HG03025 (cell line): ENCODE measurements around the gene CHCHD3.

Experiments
- ATAC-seq: cut with Tn5 transposase; IDR thresholded peaks from one replicate; pipeline ENCODE4 v1.9.1; 2021; ENCODE audit warnings: mild to moderate bottlenecking, moderate library complexity; ENCODE audit not compliant: unreplicated experiment, low FRiP score

CHCHD3 gene

DNA sequence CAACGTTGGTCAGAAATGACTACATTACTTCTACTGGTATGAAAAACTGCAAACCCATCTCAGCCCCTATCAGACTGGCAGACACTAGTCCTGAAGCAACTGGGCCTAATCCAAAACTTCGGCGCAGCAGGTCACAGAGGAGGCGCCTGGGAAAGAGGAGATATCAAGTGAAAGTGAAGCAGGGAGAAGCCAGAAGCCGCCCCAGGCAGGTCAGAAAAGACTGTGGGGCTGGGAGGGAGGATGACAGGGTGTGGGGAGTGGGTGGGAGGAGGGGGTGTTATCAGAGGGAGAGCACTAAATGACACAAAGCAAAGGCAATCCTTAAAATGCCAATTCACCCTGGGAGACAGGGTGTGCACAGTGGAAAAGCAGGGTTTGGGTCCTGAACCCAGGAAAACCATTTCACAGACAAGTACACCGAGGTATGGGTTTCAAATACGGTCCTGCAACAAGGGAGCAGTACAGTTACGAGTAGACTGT is 731 bp downstream of the CHCHD3 start:
- no peak for ATAC-seq

DNA sequence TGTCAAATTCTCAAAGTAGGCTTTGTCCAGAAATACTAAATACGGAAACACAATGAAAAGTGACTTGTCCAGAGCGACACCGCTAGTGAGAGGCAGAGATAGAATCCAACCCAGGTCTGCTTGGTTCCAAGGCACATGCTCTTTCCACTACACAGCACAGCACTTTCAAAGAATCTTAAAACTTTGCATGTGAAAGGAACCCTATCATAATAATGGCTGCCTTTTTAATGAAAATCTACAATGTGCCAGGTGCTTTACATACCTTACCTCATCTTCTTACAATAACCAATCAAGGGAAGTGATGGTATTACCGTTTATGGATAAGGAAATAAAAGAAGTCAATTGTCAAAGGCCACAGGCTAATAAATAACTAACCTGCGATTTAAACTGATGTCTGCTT is 2.6 kb downstream of the CHCHD3 start:
- no peak for ATAC-seq

DNA sequence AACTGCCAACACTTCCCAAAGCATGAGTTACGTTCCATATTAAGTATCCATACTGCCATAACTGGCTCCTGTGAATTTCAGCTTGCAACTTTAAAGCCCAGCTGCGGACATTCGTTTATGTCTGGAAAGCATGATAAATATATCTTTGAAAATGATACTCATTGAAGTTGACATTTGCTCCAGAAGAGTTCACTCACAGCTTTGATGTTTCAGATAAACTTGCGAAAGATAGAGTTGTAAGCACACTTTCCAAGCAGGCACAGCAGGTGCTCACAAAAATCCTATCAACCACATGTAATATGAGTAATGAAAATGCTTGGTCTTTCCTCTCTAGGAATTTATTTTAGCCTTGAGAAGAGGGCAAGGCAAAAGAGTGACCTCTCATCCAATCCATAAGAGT is 4.5 kb downstream of the CHCHD3 start:
- ATAC-seq, result no peak

GRCh38 chr7:133076142-133076541 is 5.7 kb downstream of the CHCHD3 start:
- ATAC-seq, result no peak

DNA sequence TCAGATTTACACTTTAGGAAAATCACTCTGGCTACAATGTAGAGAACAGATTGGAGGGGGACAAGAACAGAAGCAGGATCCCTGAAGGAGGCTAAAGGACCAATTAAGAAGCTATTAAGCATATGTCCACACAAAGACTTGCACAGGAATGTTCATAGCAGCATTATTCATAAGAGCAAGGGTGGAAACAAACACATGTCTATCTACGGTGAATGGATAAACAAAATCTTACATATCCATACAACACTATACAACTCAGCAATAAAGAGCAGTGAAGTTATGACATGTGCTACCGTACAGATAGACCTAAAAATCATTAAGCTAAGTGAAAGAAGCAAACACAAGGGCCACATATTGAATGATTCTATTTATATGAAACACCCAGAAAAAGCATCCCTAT is 10.4 kb downstream of the CHCHD3 start:
- no peak for ATAC-seq

DNA sequence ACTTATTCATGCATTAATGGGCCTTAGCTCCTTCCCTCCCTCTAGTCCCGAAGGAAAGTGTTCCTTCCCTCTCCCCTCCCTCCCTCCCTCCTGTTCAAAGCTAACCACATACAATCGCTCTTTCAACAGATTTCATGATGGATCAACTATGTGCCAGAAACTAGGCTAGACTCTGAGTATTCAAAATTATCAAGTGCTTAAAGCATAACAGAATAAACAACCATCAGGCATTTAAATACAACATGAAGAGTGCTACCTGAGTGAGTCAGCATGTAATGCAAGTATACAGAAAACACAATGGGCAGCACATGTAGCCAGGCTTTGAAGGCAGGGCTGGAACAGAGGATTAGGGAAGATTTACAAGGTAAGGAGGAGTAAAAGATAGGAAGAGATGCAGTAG is 11.3 kb downstream of the CHCHD3 start:
- ATAC-seq, result no peak

GRCh38 chr7:133065301-133065700 is 16.6 kb downstream of the CHCHD3 start:
- ATAC-seq, result no peak

- ATAC-seq, result no peak
These were observed 17.6 kb downstream of the CHCHD3 start for GRCh38 chr7:133064082-133064820.

DNA sequence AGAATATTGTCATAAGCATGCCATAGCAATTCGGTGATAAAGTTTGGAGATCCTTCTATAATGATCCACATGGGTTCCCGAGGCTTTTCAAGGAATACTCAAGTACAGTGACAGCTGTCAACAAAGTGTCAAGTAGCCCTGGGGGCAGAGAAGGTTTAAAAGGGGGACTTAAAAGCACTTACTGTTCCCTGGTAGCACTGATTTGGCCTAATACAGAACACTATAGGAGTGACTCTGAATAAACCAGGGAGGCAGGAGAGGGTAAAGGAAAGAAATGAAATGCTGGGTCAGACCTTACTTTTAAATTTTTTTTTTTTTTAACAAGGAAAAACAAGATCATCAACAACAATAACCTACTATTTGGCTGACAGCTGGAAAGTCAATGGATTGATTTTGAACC is 20.1 kb downstream of the CHCHD3 start:
- no peak for ATAC-seq

DNA sequence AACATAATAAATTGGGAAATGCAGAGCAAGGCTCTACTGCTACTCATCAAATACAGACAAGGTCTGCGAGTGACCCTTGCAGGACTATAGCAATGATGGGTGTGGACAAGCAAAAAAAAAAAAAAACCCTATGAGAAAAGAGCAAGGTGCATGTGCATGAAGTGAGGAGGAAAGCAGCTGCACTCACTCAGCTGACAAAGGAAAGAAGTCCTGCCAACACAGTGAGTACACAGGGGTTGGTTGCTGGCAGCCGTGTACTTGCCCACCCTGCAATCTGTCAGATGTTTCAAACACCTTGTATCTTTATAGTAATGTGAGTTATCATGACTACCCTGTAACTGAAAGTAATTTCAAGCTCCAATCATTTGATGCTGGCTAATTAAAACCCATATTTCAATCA is 20.5 kb downstream of the CHCHD3 start:
- no peak for ATAC-seq

DNA sequence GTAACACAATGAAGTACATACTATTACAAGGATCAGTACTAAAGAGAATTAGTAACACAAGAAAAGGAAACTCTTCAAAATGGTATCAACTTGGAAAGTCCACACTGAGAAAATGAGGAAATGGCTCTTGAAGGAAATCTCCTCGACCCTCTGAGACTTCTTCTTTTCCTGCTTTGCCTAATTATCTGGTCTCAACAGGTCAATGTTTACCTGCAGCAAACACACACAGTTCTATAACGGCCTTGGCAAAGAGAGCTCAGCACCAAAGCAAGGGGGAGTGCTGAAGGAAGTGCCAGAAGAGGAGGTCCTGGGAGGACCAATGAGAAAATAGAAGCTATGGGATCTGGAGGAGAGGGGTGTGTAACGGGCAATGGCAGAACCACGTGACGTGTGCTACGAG is 21.9 kb downstream of the CHCHD3 start:
- ATAC-seq, result no peak

DNA sequence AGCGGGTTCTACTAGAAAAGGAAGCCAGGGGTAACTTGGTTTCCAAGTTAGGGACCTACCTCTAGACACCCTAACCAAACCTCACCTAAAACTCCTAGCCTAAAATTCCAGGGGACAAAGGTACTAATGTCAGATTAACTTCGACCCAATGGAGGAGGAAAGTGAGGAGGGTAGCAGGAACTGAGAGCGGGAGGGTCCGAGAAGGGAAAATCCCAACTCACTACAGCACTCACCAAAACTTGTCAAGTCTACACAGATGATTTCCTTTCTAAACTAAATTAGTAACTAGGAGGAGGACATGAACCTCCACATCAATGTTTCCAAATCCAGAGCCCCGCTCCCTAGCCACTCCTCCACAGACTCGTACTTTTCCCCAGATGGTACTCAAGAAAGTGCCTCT is 22.6 kb downstream of the CHCHD3 start:
- no peak for ATAC-seq

DNA sequence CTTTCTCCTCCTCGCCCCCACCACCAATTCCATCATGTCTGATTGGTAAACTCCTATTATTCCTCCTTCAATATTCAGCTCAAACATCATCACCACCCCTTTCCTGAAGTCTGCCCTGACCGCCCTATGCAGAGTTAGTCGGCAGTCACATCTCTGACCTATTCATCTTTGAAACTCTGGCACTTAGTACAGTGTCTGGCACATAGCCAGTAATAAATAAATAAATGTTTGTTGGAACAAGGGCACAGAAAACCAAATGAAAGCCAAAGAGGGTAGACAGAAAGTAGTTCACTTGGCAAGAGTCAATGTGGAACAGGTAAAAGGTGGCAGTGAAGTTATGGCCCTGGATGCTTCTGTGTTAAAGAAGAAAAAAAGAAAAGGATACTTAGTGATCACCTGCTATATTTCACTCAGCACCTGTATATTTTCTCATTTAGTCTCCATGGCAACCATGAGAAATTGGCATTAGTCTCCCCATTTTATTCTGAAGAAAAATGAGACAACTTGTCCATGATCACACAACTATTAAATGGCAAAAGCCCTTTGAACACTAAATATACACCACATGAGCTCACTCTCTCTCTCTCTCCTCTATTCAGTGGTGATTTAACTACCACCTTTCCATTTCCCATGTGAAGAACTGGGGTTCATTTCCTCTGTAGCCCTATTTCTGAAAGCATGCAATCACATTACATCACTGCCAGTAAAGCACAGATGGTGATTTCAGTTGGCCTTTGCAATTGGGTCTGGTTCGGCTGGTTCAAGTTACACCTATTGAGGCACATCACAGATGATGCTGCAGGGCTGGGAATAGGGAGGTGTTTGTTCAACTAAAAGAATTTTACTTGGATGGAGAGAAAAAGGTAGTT is 25.3 kb downstream of the CHCHD3 start:
- no peak for ATAC-seq

DNA sequence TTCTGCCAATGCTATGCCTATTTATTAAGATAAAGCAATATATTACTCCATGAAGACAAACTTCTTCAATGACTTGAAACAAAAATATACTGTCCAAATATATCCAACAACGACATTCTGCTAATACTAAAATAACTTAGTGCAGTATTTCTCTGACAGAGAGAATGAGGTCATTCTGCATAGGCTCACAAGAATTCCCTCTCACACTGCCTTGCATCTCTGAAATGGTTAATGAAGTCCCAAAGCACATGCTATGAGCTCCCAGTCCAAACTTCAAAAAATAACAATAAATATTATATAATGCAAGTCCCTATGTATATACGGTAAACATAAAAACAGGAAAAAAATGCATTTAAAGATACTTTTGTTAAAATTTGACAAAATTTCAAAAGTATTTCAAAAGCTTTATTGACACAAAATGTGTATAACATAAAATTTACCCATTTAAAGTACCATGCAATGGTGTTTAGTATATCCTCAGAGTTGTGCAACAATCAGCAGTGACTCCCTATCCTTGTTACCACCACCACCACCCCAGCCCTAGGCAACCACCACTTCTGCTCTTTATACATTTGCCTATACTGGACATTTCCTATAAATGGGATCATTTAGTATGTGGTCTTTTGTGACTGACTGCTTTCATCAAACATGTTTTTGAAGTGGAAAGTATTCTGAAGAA is 27.6 kb downstream of the CHCHD3 start:
- no peak for ATAC-seq

GRCh38 chr7:133053321-133053891 is 28.5 kb downstream of the CHCHD3 start:
- ATAC-seq, result no peak

- ATAC-seq, result no peak
These were observed 29.1 kb downstream of the CHCHD3 start for GRCh38 chr7:133052826-133053225.

DNA sequence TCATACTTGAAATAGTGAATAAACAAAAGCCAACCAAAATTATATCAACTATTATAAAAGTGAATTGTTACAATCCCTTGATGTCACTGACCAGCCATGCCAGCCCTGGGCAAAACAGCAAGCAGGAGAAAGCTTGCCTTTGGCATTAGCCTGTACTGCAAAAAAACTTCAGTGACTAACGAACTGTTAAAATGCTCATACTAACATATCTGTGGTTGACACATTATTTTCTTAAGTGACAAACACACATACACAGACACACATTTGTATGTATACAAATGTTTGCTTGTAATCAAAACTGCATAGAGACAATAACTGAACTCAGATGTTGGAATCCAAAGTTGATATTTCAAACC is 29.5 kb downstream of the CHCHD3 start:
- no peak for ATAC-seq

- no peak for ATAC-seq
These were observed 30.0 kb downstream of the CHCHD3 start for GRCh38 chr7:133051719-133052400.

DNA sequence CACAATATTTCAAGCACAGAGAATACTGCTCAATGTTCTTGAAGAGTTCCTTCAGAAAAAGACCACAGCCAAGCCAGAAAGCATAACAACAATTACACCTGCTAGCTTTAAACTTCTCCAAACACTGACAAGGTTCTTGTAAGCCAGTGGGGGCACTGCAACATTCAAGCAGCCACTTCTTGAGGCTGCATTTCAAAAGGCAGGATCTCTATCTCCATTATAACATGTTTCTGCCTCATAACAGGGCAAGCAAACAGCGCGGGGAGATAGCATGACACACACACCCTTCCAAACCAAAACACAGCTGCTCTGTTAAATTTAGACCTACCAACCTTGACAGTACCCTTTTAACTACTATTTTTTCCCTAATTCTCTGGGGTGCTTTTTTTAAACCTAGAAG is 30.8 kb downstream of the CHCHD3 start:
- no peak for ATAC-seq

GRCh38 chr7:133050200-133050995 is 31.5 kb downstream of the CHCHD3 start:
- no peak for ATAC-seq
